Measurements from ENCODE around the gene DDX4. TPM values are rescaled to one million over a fixed set of nuclear protein-coding genes. Genes with fewer than 3 reads are reported as not detected.

DDX4 gene
- total RNA-seq, 2 experiments from 2014 or later = 0.48 to 0.50 TPM

GRCh38 chr5:55865831-55866230 lies 128.0 kb downstream of the DDX4 start:
- H3K4me3 Mint-ChIP-seq = no peak overlapping the region
- no peak overlapping the region for H3K27ac Mint-ChIP-seq
- H3K36me3 Mint-ChIP-seq (ENCODE audit: low read depth) = no peaks in the 10 kb centered on the region
- peaks cover 6% of the 10 kb centered on the region for H3K9me3 Mint-ChIP-seq
- ChIA-PET CTCF (interaction anchor here (1.0 to 1.8 kb wide), 3 partner anchors 10 to 32 kb away, joined by 3 to 6 read pairs (median 5); no protein-coding TSS in a partner anchor), POLR2A (no interaction called here)
- H3K27me3 Mint-ChIP-seq = no peaks in the 10 kb centered on the region
- no peak for DNase-seq
- H3K4me1 Mint-ChIP-seq = peaks cover 5% of the 10 kb centered on the region

- no peak overlapping the region for H3K4me3 Mint-ChIP-seq
- DNase-seq = no peak
- peaks cover 6% of the 10 kb centered on the region for H3K9me3 Mint-ChIP-seq
- CTCF ChIA-PET = interaction anchor here (0.8 to 1.8 kb wide), 4 partner anchors 11 to 31 kb away, joined by 3 to 6 read pairs (median 4); no protein-coding TSS in a partner anchor
- peaks cover 5% of the 10 kb centered on the region for H3K4me1 Mint-ChIP-seq
- POLR2A ChIA-PET = no interaction called here
- no peaks in the 10 kb centered on the region for H3K27me3 Mint-ChIP-seq
- no peak overlapping the region for H3K27ac Mint-ChIP-seq
- H3K36me3 Mint-ChIP-seq (ENCODE audit: low read depth) = no peaks in the 10 kb centered on the region
Measured at GRCh38 chr5:55866485-55866884, 128.6 kb downstream of the DDX4 start.

Other genes starting within 250 kb of the DDX4 start
- gene PLPP1, start 203.1 kb upstream of the DDX4 start, total RNA-seq = 10 to 100 TPM; 15.3 to 18.3 TPM
- 10 to 100 TPM; 26.6 to 29.0 TPM for gene SLC38A9, start 25.7 kb upstream of the DDX4 start, total RNA-seq
- not detected for gene IL31RA, start 113.3 kb downstream of the DDX4 start, total RNA-seq